Fibroblast of pulmonary artery (primary cell): ENCODE results near the gene WWOX.

Experiments used
- DNase-seq: peaks from one replicate; pipeline ENCODE4 v3.0.0-alpha.2; 2010; ENCODE audit warnings: low read depth
- H3K4me3 ChIP-seq: replicated peaks from 2 replicates; pipeline ENCODE4 v1.5.1; 2011; ENCODE audit warnings: low read depth, mild to moderate bottlenecking, control low read depth, low read length, moderate library complexity
- TF ChIP-seq, protein P1 (sequence below): IDR thresholded peaks from 2 replicates; pipeline ENCODE4 v1.5.1; 2011; ENCODE audit warnings: mild to moderate bottlenecking, control low read depth, low read length, inconsistent platforms; ENCODE audit errors: missing control alignments

The WWOX gene

DNA sequence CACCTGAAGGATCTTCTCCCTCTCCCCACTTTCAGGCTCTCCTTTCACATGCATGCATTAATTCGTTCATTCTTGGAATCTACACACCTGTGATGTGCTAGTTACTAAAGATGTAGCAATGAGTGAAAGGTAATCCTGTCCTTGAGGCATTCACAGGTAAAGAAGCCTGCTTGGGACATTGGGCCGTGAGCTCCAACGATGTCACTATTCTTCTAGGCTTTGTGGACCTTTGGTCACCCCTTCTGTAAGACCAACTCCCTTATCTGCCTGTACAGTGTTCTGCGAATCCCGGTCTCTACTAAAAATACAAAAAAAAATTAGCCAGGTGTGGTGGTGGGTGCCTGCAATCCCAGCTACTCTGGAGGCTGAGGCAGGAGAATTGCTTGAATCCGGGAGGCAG is 892.5 kb downstream of the WWOX start:
- no peak overlapping the region for H3K4me3 ChIP-seq
- TF ChIP-seq, protein P1, sequence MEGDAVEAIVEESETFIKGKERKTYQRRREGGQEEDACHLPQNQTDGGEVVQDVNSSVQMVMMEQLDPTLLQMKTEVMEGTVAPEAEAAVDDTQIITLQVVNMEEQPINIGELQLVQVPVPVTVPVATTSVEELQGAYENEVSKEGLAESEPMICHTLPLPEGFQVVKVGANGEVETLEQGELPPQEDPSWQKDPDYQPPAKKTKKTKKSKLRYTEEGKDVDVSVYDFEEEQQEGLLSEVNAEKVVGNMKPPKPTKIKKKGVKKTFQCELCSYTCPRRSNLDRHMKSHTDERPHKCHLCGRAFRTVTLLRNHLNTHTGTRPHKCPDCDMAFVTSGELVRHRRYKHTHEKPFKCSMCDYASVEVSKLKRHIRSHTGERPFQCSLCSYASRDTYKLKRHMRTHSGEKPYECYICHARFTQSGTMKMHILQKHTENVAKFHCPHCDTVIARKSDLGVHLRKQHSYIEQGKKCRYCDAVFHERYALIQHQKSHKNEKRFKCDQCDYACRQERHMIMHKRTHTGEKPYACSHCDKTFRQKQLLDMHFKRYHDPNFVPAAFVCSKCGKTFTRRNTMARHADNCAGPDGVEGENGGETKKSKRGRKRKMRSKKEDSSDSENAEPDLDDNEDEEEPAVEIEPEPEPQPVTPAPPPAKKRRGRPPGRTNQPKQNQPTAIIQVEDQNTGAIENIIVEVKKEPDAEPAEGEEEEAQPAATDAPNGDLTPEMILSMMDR, result no peak

DNA sequence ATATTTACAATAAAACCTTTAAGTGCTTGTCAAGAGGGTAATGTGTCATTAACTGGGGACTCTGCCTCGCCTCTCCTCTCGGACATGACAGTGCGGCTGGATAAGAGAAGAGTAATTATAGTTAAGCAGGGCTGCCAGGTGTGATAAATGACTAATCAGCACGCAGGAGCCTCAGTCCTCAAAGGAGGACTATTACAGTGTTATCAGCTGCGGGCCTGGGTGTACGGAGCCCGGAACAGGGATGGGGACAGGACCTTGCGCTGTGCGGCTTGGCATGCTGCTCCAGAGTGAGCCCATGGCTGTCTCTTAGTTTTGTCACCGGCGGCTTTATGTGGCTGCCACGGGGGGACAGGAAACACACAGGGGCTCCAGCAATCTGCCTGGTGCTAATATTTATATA is 893.9 kb downstream of the WWOX start:
- DNase-seq, result no peak
- H3K4me3 ChIP-seq, result no peak overlapping the region
- TF ChIP-seq, protein P1, result no peak

More for the DNA sequence above, 892.5 kb downstream of the WWOX start:
- DNase-seq, result no peak

DNA sequence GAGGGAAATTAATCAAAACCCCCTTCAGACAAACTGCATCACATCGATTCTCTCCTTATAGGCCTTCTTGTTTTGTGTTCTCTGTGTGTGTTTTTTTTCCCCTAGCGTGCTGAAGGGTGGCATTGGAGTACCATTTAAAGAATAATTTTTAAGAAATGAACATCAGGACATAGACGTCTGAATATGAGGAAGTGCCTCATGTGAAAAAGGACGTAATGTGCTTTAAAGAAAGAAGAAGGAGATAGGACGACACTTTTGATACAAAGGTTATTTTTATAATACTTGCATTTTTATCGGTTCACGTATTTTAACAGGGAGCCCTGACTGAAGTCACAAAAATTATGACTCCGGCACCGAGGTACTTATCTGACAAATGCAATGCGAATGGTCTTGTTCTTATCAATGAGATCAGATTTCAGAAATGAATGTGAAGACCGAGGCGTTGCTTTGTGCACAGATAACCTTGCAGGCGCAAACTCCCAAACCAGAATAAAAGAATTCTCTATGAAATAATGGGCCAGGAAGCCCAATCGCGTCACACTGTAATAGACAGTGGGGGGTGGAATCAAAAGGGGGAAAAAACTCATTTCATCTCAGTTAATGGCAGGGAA is 894.8 kb downstream of the WWOX start:
- H3K4me3 ChIP-seq, result no peak overlapping the region
- DNase-seq, result no peak
- TF ChIP-seq, protein P1, result no peak

DNA sequence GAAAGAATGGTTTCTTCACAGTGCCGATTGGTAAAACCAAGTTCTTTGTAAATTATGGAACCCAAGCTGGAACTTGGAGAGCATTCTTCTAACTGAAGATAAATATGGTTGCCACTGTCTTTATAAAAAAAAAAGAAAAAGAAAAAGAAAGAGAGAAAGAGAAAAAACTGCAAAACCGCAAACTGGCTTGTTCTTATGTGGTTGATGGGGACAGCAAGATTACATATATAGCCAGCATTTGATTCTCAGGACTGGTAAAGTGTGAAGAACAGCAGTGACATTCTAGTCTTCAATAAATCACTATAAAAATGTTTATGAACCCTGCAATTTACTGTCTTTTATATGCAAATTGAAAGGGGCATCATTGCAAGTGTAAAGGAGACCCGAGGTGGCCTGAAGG is 896.0 kb downstream of the WWOX start:
- DNase-seq, result no peak
- TF ChIP-seq, protein P1, result no peak
- no peak overlapping the region for H3K4me3 ChIP-seq

DNA sequence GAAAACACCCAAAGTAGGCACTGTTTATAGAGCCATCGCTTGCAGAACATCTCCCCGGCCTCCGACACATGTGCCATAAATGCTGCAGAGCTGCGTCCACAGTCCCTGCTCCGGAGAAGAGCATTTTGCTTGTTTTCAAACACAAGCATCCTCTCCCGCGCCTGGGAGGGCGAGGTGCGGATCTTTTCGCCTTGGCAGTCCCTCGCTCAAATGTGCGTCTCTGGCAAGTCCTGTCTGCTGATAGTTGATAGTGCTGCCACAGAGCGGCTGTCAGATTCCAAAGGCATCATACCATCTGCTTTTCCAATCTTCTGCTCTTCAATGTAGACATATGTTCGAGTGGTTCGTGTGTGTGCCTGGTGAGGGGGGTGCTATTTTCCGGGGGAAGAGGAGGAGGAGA is 897.3 kb downstream of the WWOX start:
- TF ChIP-seq, protein P1, result no peak
- DNase-seq, result no peak
- no peak overlapping the region for H3K4me3 ChIP-seq

DNA sequence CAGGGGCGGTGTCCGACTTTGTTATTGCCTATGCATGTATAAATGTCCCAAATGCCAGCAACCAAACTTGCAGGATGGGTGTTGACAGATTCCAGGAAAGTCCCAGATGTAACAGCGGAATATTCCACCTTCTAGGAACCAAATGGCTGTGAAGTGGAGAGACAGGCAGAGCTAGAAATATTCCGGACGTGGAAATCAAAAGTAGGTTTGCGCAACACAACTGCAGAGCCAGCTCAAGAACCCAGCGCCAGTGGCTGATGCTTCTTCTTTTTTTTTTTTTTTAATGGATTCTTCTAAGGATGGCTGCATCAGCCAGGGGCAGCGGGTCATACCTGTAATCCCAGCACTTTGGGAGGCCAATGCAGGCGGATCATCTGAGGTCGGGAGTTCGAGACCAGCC is 899.4 kb downstream of the WWOX start:
- no peak overlapping the region for H3K4me3 ChIP-seq
- TF ChIP-seq, protein P1, result no peak
- no peak for DNase-seq
